ENCODE data around the gene USH1C. TPM values are rescaled to one million over a fixed set of nuclear protein-coding genes. Genes with fewer than 3 reads are reported as not detected.

USH1C gene
- total RNA-seq, 4 donors from 2014 or later: 110 to 1,022 (median 157) TPM

DNA sequence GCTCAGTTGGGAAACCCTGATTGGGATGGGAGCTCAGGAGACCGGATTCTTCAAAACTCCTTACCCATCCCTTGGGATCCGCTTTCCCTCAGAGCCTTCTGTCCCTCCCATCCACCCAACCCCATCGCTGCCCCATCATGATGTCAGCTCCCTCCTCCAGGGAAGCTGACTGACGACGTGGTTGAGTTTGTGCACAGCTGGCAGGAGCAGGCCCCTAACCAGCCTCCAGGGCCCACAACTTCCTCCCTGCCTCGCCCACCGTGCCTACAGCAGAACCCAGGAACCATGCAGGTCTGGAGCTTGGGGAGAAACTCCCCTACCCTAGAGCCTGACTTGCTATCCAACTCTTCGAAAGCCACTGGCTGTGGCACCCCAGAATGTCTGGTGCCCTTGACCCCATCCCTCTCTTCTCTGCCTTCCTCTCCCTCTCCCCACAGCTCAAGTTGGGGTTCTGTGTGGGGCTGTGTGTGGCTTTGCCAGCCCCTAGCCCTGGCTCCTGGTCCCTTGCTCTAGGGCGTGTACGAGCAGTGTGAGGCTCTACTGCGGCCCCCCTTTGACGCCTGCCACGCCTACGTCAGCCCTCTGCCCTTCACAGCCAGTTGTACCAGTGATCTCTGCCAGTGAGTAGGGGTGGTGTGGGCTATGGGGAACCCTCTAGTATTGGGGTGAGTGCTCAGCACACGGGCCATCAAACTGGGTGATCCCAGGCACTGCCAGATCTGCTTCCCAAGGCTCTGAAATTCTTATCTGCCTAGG is 14.0 kb upstream of the USH1C start:
- 84% methylated on average over 15 of the region's 15 CpGs; no CpG with 5 or more reads in 1 of the 2 donors for WGBS, 2 donors (ENCODE audit: low coverage in 1 of 2)
- no peak overlapping the region for H3K4me3 ChIP-seq
- TF ChIP-seq POLR2A (IDR thresholded peaks at IDR 0.05) (no peak), EP300 (IDR thresholded peaks at IDR 0.05; ENCODE audit: low read depth) (no peak), POLR2AphosphoS5 (IDR thresholded peaks at IDR 0.05) (no peak), CTCF (IDR thresholded peaks at IDR 0.05) (no peak)
- H3K4me1 ChIP-seq: no peaks in the 10 kb centered on the region
- in situ Hi-C loops (cut with MboI; ENCODE audit: low pct_ligation_motif_present in 1 of 4, low pct_unique_long_range_greater_than_20kb in 1 of 4, low sequenced_read_pairs in 3 of 4): no loop called here
- no peaks in the 10 kb centered on the region for H3K36me3 ChIP-seq
- intact Hi-C loops (cut with DNase I; ENCODE audit: low total_unique reads): no loop called here
- no peaks in the 10 kb centered on the region for H3K9me3 ChIP-seq
- H3K27ac ChIP-seq: no peak overlapping the region
- H3K27me3 ChIP-seq: no peaks in the 10 kb centered on the region
- no peak for DNase-seq

DNA sequence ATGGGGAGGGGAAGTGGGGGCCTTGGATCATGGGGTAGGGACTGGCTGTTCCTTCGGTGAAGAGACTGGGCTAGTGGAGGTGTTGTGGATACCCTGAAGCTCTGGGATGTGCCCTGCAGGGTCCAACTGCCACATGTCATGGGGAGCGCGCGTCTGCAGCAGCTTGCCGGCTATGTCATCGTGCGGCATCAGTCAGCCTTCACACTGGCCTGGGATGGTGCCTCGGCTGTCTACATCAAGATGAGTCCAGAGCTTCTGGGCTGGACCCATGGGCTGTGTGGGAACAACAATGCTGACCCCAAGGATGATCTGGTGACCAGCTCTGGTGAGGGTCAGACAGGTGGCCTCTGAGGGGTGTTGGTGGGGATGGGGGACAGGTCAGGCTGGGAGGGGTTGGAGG is 12.8 kb upstream of the USH1C start:
- in situ Hi-C loops (cut with MboI; ENCODE audit: low pct_ligation_motif_present in 1 of 4, low pct_unique_long_range_greater_than_20kb in 1 of 4, low sequenced_read_pairs in 3 of 4) (no loop called here), intact Hi-C loops (cut with DNase I; ENCODE audit: low total_unique reads) (no loop called here)
- Histone ChIP-seq H3K27me3 (no peaks in the 10 kb centered on the region), H3K27ac (no peak overlapping the region), H3K4me1 (no peaks in the 10 kb centered on the region), H3K9me3 (no peaks in the 10 kb centered on the region), H3K36me3 (no peaks in the 10 kb centered on the region), H3K4me3 (no peak overlapping the region)
- TF ChIP-seq CTCF (IDR thresholded peaks at IDR 0.05): no peak
- no peak for TF ChIP-seq POLR2A (IDR thresholded peaks at IDR 0.05)
- no peak for TF ChIP-seq EP300 (IDR thresholded peaks at IDR 0.05; ENCODE audit: low read depth)
- no peak for TF ChIP-seq POLR2AphosphoS5 (IDR thresholded peaks at IDR 0.05)
- 95% methylated on average over 7 of the region's 8 CpGs; no CpG with 5 or more reads in 1 of the 2 donors for WGBS, 2 donors (ENCODE audit: low coverage in 1 of 2)
- DNase-seq: no peak

- intact Hi-C loops (cut with DNase I; ENCODE audit: low total_unique reads): no loop called here
- H3K27ac ChIP-seq: no peak overlapping the region
- TF ChIP-seq CTCF (IDR thresholded peaks at IDR 0.05): no peak
- TF ChIP-seq POLR2A (IDR thresholded peaks at IDR 0.05): no peak
- no peak for TF ChIP-seq POLR2AphosphoS5 (IDR thresholded peaks at IDR 0.05)
- no peak for TF ChIP-seq EP300 (IDR thresholded peaks at IDR 0.05; ENCODE audit: low read depth)
- H3K4me1 ChIP-seq: no peaks in the 10 kb centered on the region
- H3K4me3 ChIP-seq: no peak overlapping the region
- H3K27me3 ChIP-seq: no peaks in the 10 kb centered on the region
- in situ Hi-C loops (cut with MboI; ENCODE audit: low pct_ligation_motif_present in 1 of 4, low pct_unique_long_range_greater_than_20kb in 1 of 4, low sequenced_read_pairs in 3 of 4): no loop called here
- no peaks in the 10 kb centered on the region for H3K36me3 ChIP-seq
- no peaks in the 10 kb centered on the region for H3K9me3 ChIP-seq
- no peak for DNase-seq
- WGBS, 2 donors (ENCODE audit: low coverage in 1 of 2): 87 to 89% methylated on average over 4 of the region's 4 CpGs
Observed at GRCh38 chr11:17554487-17554886, 10.3 kb upstream of the USH1C start.

DNA sequence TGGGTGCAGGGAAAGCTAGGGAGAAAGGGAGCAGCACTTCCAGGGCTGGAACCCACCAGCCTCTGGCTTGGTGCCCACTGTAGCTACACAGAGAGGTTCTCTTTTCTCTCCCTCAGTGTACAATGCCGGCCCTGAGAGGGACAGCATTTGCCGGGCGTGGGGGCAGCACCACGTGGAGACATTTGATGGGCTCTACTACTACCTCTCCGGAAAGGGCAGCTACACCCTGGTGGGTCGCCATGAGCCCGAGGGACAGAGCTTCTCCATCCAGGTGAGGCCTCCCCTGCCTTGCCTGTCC is 9.0 kb upstream of the USH1C start:
- no peak for DNase-seq
- TF ChIP-seq POLR2A (IDR thresholded peaks at IDR 0.05): no peak
- no peak for TF ChIP-seq EP300 (IDR thresholded peaks at IDR 0.05; ENCODE audit: low read depth)
- no peak for TF ChIP-seq CTCF (IDR thresholded peaks at IDR 0.05)
- TF ChIP-seq POLR2AphosphoS5 (IDR thresholded peaks at IDR 0.05): no peak

More for the DNA sequence above, 9.0 kb upstream of the USH1C start:
- intact Hi-C loops (cut with DNase I; ENCODE audit: low total_unique reads) (no loop called here), in situ Hi-C loops (cut with MboI; ENCODE audit: low pct_ligation_motif_present in 1 of 4, low pct_unique_long_range_greater_than_20kb in 1 of 4, low sequenced_read_pairs in 3 of 4) (no loop called here)
- H3K36me3 ChIP-seq: no peaks in the 10 kb centered on the region
- H3K4me1 ChIP-seq: no peaks in the 10 kb centered on the region
- peaks cover 3% of the 10 kb centered on the region for H3K27me3 ChIP-seq
- H3K27ac ChIP-seq: no peak overlapping the region
- no peak overlapping the region for H3K4me3 ChIP-seq
- no peaks in the 10 kb centered on the region for H3K9me3 ChIP-seq
- 85% methylated on average over 7 of the region's 7 CpGs; no CpG with 5 or more reads in 1 of the 2 donors for WGBS, 2 donors (ENCODE audit: low coverage in 1 of 2)
